Measurements from ENCODE around the gene FAM163B.

Gene FAM163B

DNA sequence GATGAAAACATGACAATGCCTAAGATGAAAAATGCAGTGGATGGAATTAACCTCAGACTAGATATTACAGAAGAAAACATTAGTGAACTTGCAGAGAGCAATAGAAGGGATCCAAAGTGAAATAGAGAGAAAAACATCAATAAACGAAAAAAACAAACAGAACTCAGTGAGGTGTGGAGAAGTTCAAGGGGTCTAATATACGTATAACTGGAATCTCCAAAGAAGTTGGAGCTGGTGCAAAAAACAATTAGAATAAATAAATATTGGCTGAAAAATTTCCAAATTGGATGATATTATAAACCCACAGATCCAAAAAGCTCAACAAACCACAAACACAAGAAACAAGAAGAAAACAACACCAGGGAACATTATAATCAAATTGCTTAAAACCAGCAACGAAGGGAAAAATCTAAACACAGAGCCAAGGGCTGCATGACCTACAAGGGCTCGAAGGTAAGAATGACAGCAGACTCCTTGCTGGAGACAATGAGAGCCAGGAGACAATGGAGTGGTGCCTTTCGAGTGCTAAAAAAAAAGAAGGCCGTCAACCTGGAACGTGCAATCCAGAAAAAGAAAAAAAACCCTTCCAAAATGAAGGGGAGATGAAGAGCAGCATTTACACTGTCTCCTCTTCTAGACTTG lies 11.8 kb downstream of the FAM163B start:
- DNase-seq (ENCODE audit: low read depth) = no peak

DNA sequence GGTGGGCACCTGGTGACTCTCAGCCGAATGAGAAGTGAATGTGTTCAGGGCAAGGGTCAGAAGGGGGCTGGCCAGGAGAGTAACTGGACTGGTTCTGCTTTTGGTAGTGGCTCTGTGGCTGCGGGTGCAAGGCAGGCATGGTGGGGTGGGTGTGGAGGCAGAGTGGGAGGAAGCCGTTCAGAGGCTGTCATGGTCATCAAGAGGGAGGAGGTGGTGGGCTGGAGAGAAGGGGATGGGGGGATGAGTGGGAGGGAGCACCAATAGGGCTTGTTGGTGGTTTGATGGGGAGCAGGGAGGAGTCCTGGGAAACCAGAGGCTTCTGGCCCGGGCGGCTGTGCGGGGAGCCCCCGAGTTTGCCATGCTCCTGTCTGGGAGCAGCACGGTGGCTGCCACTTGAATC lies 13.3 kb downstream of the FAM163B start:
- no peak for DNase-seq (ENCODE audit: low read depth)

DNA sequence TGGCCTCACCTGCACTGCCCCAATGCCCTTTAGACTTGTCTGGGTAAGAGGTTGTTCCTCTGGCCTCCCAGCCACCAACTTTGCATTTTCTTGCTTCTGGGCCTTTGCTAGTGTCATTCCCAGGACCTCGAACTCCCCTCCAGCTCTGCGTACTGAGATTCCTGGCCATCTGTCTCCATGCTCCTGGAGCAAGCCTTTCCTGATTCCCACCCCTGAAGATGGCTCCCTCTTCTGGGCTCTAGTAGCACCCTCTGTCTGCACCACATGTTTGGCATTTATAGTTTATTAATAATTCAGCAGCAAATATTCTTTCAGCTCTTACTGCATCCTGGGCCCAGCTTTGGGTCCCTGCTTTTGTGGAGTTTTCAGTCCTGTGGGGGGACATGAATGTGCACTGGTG lies 14.9 kb downstream of the FAM163B start:
- no peak for DNase-seq (ENCODE audit: low read depth)

DNA sequence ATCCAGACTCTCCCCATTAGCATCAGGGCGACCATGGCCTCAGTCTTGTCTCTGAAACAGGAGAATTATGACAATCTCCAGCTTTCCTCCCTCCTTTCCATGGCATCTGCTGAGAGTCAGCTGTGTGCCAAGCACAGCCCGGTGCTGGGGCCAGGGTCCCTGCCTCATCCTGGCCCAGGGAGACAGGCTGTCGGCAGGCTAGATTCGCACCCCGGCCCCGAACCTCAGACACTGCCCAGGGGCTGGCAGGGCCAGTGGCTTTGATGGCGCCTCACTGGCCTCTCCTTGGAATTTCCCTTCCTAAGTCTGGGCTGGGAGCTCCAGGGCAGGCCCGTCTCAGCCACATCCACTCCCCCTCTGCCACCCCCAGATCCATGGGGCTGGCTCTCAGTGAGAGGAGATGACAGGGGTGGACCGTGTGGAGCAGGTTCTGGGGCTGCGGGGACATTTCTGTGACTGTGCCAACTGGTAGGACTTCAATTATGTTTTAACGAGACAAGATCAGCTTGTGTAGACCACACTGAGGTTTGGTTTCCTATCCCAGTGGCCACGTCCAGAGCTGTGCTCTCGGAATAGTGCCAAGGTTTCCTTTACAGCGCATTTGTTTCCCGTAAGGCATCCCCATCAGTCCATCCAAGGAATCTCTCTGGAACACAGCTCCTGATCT lies 15.5 kb downstream of the FAM163B start:
- DNase-seq (ENCODE audit: low read depth) = no peak

DNA sequence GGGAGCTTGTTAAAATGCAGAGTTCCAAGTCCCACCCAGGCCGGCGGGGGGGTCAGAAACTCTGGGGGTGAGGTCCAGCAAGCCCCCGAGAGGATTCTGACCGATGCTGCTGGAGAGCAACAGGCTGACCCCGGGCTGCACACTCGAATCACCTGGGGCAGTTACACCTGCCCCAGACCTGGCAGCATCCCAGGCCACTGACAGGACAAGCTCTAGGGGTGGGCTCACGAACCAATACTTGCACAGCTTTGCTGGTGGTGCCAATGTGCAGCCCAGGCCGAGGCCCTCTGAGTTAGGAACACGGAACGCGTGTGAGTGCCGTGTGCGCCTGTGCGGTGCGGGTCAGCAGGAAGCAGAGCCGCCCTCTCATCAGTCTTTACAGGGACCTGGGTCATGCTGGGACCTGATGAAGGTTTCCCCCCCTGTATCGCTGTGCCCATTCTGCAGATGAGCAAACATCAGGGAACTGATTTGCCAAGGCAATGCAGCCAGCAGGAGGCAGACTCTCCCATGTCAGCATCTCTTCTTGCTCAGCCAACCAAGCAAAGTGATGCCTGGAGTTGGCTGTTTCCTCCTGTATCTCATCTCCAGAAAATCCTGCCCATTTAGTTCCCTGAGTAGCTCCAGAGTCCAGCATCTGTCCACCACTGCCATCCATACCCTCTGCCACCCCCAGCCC lies 16.3 kb downstream of the FAM163B start:
- no peak for DNase-seq (ENCODE audit: low read depth)

DNA sequence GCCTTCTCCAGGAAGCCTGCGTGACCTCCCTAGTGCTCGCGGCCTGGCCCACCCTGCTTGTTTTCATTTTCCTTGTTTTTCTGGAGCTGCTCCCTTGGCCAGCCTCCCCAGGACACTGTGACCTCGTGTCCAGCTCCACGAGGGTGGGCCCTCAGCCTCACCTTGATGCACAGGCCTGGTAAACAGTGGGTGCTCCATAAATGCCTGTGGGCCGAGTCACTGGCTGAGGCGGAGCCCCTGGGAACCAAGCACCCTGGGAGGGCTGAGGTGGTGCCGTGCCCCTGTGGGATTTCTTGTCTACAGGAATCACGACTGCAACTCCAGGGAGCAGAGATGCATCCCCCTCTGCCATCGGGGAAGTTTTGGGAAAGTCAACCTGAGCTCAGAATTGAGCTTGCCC lies 17.2 kb downstream of the FAM163B start:
- no peak for DNase-seq (ENCODE audit: low read depth)

DNA sequence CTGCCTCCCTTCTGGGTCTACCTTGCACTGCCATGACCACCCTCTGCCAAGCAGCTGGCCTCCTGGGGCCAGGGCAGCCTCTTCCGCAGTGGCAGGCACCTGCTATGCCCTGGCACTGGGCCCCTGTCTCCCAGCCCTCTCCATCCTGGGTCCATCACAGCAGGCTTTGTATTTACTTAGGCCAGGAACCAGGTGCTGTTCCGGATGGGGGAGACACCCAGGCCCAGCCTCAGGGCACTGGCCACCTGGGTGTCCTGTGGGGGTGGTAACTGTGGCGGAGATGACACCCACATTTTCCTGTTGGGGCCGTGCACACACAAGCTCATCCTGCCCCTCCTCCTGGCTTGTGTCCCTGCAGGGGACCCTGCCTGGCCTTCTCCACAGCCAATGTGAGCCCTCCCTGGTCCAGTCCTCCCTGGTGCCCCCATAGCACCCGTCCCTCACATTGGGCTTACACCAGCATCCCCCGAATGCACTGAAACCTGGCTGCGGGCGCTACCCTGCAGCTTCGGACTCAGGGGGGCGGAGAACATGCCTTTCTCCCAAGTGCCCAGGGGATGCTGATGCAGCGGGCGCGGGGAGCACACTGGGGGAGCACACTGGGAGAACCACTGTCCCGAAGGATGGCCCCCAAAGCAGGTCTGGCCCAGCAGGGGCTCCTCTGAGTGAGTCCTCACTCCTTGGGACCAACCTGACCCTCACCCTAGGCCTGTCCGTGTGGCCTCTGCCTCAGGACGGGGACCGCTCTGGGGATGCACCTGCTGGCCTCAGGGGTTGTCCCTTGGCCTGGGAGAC lies 17.9 kb downstream of the FAM163B start:
- DNase-seq (ENCODE audit: low read depth) = no peak

DNA sequence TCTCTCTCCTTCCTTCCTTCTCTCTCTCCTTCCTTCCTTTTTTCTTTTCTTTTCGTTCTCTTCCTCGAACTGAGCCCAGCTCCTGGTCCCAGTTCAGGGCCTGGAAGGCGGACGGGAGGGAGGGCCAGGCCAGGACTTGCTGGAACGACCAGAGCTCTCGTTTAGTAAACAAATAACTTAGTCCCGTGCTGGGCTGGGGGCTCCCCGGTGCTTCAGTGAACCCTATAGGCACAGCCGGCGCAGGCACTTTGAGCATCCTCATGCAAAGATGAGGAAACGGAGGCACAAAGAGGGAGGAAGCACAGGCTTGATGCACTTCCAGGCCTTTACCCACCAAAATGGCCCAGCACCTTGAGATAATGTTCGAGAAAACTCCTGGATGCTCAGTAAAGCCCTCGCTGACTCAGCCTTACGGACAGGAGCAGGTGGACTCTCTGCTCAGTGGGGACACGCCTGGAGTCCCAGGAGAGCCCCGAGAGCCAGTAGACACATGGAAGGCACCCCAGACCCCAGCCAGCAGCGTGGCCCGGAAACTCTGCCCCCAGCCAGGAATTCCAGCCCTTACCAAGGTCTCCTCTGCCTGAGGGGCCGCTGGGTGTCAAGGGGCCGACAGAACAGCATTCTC lies 18.8 kb downstream of the FAM163B start:
- DNase-seq (ENCODE audit: low read depth) = no peak

DNA sequence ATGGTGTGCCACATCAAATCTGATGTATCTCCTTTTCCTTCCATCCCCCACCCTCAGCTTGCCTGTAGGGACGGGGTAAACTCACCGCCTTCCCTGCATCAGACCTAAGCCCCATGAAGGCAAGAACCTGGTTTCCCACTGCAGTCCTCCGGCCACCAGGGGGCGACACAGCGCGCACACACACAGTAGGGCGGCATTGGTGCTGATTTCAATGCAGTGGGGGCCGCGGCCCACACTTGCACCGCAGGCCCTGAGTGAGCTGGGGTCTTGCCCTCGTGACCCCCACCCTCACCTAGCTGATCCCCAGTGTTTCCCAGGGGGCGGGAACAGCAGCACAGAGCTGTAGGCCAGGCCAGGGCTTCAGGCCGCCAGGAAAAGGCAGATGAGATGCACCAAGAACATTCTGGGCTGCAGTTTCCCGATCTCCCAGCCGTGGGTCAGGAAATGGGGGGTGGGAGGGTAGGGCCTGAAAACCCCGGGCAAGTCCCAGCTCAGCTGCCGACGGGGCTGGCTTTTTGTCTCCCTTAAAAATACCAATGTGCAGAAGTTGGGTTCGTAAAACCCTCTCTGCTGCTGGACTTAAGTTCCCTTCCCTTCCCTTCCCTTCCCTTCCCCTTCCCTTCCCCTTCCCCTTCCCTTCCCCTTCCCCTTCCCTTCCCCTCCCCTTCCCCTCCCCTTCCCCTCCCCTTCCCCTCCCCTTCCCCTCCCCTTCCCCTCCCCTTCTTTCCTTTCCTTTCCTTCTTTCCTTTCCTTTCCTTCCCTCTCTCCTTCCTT lies 19.5 kb downstream of the FAM163B start:
- no peak for DNase-seq (ENCODE audit: low read depth)

DNA sequence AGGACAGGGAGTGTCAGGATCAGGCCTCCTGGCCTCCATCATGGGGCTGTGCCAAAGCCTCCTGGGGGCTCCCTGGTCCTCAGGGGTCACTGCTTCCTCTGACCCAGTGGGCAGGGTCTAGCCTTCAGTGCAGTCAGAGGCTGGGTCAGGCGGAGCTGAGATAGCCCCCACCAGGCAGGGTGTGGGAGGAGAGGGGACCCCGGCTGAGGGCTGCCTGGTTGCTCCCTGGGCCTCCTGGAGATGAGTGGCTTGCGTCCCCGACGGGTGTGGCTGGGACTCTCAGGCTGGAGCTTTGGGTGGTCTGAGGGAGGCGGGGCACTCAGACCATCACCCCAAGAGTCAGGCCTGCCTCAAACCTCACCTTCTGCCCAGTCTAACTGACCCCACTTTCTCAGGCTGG lies 21.7 kb downstream of the FAM163B start:
- DNase-seq (ENCODE audit: low read depth) = no peak

DNA sequence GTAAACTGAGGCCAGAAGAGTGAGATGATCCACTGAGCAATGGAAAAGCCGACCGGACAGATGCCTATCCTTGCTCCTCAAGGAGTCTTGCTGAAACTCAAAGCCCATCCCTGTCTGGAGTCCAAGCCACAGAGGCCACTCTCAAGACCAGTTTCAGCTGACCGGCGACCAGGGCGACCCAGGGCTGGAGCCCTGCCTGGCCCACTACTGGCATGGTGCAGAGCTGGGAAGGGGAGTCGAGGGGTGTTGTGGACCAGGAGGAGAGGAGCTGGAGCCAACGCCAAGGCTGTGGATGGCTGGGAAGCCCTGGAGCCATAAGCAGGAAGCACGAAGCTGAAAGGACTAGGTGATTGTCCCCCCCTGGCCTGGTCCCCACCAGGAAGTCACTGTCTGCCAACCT lies 22.1 kb downstream of the FAM163B start:
- DNase-seq (ENCODE audit: low read depth) = no peak

DNA sequence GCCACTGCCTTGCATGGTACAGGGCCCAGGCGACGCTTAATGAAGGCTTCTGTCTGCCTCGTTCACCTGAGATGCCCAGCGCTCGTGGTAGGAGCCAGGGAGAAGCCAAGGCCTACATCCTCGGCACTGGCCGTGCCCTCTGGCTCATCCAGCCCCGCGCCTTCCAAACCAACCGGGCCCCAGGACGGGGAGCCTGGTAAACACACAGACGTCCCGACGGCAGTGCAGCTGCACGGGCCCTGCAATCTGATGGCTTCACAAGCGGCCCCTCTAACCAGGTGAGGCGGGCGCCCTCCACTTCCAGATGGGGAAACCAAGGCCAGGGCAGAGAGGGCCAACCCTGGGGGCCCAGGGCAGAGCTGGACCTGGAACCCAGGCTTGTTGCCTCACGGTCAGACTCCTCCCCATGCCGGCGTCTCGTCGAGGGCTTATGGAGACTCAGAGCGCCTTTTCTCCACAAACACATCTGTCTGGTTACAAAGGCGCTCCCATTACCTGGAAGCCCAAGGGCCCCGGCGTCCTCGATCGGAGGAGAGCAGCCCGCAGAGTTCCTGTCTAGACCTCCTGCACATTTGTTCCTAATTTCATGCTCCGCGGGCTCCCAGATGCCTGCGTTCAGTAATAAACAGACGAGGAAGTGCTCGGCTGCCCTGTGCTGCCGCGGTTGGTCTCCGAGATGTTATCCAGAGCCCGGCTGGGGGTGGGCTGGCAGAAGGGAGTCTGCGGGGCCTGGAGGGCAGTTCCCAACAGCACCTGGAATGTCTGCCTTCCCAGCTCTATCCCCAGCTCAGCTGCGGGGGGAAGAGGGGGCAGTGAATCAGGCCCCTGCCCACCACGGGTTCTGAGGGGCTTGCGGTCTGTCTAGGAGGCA lies 23.5 kb downstream of the FAM163B start:
- DNase-seq (ENCODE audit: low read depth) = no peak

DNA sequence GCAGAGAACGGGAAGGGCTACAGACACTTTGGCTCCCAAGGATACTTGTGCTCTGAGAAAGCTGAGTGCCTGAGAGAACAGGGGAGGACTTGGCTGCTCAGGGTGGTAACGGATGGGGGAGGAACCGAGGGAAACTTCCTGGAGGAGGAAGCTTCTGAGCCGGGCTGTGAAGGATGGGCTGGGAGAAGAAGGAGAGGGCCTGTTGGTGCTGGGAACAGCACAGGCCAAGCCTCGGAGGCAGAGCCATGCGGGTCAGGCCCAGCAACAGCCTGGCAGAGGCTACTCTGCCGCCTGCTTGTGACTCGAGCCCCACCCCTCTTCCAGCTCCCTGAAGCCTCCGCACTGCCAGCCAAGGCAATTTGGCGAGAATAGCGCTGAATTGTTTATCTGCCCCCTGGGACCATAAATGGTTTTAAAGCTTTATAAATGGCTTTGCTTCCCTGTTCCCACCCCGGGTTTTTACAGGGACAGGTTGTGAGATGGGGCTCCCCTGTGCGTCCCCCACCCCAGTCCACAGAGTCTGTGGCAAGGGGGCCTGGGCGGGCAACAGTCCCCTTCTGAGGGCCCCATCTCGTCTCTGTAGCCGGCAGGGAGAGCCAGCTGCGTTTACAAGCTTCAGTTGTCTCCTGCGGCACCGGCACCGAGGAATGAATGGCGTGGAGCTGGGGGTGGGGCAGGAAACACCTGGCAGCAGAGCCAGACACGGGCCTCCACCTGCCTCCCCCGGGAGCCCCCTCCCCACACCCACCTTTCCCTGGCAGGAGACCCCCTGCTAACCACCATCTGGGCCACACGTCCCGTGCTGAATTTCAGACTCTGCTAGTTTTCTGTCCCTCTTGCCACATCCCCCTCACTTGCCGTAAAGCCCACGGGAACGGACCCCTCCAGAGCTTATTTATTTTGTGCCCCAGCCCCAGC lies 24.4 kb downstream of the FAM163B start:
- DNase-seq (ENCODE audit: low read depth) = no peak

DNA sequence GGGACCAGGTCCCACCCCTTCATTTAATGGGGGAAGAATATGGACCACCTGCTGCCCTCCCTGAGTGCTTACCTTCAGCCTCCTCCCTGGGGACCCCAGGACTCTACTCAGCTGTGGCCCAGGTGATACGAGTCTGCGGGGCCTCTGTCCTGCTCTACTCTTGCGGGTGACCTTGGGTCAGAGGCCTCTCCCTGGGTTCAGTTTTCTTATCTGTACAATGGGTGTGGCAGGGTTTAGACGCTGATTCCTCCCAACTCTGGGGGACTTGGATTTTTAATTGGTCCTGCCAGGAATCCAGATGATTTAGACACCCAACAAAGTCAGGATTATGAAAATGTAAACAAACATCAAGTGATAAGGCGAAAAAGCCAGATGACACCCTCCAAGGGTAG lies 25.0 kb downstream of the FAM163B start:
- DNase-seq (ENCODE audit: low read depth) = no peak

DNA sequence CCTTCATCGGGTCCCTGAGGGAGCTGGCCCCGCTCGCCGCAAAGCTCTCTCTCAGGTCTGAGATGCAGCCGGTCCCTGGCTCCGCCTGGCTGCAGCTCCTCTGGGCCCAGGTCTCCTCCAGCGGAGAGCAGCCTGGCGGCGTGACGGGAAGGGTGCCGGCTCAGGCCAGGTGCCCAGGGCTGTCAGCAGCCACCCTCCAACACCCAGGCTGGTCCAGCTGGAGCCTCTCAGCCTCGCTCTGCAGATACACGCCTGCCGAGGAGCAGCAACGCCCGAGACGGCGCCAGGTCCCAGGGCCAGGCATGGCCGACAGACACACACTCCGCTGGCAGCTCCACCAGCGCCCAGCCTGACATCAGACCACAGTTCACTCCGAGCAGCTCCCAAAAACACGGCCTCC lies 25.6 kb downstream of the FAM163B start:
- DNase-seq (ENCODE audit: low read depth) = no peak

DNA sequence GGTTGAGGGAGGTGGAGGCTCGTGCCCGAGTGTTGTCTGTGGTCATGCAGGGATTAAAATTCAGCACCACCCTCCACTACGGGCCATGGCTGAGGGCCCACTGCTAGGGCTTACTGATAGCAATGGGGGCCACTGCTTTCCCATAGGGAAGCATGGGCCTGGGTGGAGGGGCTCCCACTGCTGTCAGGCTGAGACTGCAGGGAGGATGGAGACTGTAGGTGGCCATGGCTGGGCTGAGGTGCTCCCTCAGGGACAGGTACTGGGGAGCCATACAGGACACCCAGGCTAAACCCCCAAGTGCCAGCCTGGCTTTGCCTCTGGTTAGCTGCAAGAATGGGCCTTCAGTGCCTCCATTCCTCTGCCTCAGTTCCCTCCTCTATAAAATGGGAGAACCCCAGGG lies 26.1 kb downstream of the FAM163B start:
- DNase-seq (ENCODE audit: low read depth) = no peak

DNA sequence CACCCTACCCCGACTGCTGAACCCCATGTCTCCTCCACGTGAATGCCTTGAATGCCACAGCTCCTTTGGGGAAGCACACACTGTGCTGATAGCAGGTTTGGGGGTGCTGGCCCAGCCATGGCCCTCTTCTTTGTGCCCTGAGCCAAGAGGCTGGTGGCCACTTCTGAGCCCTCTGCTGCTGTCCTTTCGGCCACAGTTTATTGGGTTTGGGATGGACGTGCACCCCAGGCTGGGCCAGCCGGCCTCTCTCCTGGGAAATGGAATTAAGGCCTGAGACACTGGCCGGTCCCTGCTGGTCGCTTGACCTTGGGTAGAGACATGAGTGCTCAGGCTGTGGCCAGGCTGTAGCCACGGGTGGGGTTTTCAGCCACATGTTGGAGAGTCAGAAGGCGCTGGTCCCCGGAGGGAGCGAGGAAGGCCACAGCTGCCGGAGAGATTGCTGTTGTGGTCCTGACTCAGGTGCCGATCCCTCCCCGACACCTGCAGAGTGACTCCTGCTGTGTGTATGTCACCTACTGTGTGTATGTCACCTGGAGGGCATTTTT lies 26.6 kb downstream of the FAM163B start:
- no peak for DNase-seq (ENCODE audit: low read depth)

DNA sequence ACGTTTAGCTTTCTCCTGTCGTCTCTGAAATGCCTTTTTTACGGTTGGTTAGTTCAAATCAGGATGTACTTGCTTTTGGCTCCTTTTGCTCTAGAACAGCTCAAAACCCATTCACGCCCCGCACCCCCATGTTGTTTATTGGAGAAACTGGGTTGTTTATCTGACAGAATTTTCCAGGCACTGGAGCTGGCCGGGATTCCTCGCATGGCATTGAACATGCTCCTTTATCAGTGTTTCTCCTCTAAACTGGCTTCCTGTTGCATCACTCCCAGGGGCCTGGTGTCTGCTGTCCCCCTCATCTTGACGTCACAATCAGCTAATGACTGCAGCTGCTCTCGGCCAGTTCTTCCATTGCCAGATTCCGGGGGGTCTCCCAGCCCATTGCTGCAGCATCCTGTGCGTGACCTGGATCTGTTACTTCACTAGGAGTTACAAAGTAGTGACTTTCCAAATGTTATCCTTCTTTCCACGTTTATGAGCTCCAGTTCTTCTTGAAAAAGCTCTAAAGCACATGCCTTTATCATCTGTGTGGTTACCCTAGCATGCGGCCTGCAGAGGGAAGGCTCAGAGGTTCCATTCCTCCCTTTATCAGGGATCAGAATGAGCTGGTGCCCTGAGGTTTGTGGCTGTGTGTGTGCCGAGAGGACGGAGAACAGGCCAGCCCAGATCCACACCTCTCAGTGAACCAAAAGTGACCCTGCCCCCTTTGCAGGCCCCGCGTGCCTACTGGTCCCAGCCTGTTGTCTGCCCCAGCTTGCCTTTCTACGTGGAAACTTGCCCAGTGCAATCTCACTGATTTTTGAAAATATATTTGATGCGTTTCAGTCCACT lies 27.5 kb downstream of the FAM163B start:
- no peak for DNase-seq (ENCODE audit: low read depth)
